ENCODE results near the gene TBXA2R. TPM values are rescaled to one million over a fixed set of nuclear protein-coding genes. Genes with fewer than 3 reads are reported as not detected.

TBXA2R gene
- total and polyA plus RNA-seq, 8 donors = 0.37 to 2.6 (median 1.0) TPM; not detected in 3

DNA sequence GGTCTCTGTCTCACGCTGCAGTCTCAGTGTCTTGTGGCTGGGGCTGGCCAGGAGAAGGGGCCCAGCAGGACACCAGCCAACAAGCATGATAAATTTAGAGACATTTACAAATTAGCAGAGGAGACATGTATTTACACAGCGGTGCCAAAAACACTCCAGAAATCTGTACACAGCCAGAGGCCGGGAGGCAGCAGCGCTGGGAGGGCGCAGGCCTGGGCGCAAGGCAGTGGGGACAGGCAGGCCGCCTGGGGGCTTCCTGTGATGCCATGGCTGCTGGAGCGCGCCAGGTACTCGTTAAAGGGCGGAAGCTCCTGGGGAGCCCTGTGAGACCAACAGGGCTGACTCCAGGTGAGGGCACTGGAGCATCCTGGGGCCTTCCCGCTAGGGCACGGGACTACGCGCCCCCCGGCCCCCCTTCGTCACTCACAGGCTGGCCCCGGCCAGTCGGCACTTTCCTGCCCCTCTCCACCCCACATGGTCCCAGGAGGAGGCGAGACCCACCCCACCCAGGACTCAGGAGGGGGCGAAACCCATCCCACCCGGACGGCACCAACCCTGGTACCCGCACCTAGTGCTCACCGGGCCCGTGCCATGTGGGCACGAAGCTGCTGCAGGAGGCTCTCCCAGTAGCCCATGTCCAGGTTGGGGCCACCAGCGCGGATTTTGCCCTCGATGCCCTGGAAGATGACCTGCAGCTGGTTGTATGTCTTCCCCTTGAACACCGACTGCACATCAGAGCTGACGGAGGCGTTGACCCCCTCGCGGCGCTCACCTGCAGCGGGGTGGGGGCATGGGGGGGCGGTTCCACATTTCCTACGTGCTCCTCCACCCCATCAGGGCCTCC lies 7.4 kb upstream of the TBXA2R start:
- Histone ChIP-seq H3K4me1 (peaks cover 3 to 37% (median 28%) of the 10 kb centered on the region in 4 donors), H3K27ac (peak overlapping the region in 3 of 5 donors; percentile 20 to 50 (median 49)), H3K4me3 (no peak overlapping the region), H3K27me3 (no peaks in the 10 kb centered on the region), H3K9me3 (no peaks in the 10 kb centered on the region), H3K36me3 (peaks cover 26 to 80% (median 70%) of the 10 kb centered on the region in 4 donors)
- 84 to 92% (median 88%) methylated on average over 24 to 39 of the region's 39 CpGs for WGBS, 5 donors
- intact Hi-C loops (cut with DNase I; ENCODE audit: low total_unique reads) = loop anchor here (10.0 kb wide), 1 partner anchor 69 kb away; no protein-coding TSS in a partner anchor
- peak in 1 of 2 donors; percentile 50 for DNase-seq
- TF ChIP-seq CTCF (IDR thresholded peaks at IDR 0.05) (no peak), POLR2A (IDR thresholded peaks at IDR 0.05) (no peak), EP300 (IDR thresholded peaks at IDR 0.05) (no peak), POLR2AphosphoS5 (IDR thresholded peaks at IDR 0.05) (no peak)

GRCh38 chr19:3612901-3613741 lies 6.4 kb upstream of the TBXA2R start:
- intact Hi-C loops (cut with DNase I; ENCODE audit: low total_unique reads) = loop anchor here (10.0 kb wide), 1 partner anchor 68 kb away; no protein-coding TSS in a partner anchor
- Histone ChIP-seq H3K9me3 (no peaks in the 10 kb centered on the region), H3K4me1 (peaks cover under 1 to 37% (median 28%) of the 10 kb centered on the region in 4 donors), H3K27me3 (peaks cover 0 to 2% (median 0%) of the 10 kb centered on the region in 3 donors), H3K27ac (peak overlapping the region in 3 of 5 donors; percentile 20 to 50 (median 49)), H3K4me3 (no peak overlapping the region), H3K36me3 (peaks cover 22 to 75% (median 67%) of the 10 kb centered on the region in 4 donors)
- DNase-seq = no peak
- 83 to 90% (median 88%) methylated on average over 53 to 79 of the region's 79 CpGs for WGBS, 5 donors
- TF ChIP-seq POLR2A (IDR thresholded peaks at IDR 0.05) = no peak
- TF ChIP-seq POLR2AphosphoS5 (IDR thresholded peaks at IDR 0.05) = no peak
- no peak for TF ChIP-seq EP300 (IDR thresholded peaks at IDR 0.05)
- TF ChIP-seq CTCF (IDR thresholded peaks at IDR 0.05) = no peak

DNA sequence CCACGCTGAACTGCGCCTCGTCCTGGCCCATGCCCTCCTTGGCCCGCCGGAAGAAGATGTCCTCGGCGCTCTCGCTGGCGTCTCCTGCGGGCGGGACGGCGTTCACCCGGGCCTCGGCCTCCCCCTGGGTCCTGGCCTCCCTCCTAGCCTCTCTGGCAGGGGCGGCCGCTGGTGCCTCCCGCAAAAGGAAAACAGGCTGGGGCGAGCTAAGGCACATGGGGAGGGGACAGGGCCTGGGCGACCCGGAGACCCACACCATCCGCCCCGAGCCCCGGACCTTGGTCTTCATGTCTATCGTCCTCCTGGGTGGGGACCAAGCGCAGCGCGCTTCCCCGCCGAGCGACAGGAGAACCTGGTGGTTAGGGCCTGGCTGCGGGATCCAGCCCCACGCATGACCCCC lies 5.7 kb upstream of the TBXA2R start:
- TF ChIP-seq POLR2A (IDR thresholded peaks at IDR 0.05) (no peak), POLR2AphosphoS5 (IDR thresholded peaks at IDR 0.05) (no peak), CTCF (IDR thresholded peaks at IDR 0.05) (no peak), EP300 (IDR thresholded peaks at IDR 0.05) (no peak)
- H3K27me3 ChIP-seq = peaks cover 0 to 10% (median 0%) of the 10 kb centered on the region in 3 donors
- no peaks in the 10 kb centered on the region for H3K9me3 ChIP-seq
- H3K4me1 ChIP-seq = peaks cover 0 to 42% (median 31%) of the 10 kb centered on the region in 4 donors
- H3K4me3 ChIP-seq = no peak overlapping the region
- 96 to 99% (median 96%) methylated on average over 20 to 33 of the region's 33 CpGs for WGBS, 5 donors
- H3K27ac ChIP-seq = peak overlapping the region in 2 of 5 donors; percentile 11 to 49
- DNase-seq = no peak
- peaks cover 22 to 71% (median 63%) of the 10 kb centered on the region in 4 donors for H3K36me3 ChIP-seq
- intact Hi-C loops (cut with DNase I; ENCODE audit: low total_unique reads) = loop anchor here (10.0 kb wide), 1 partner anchor 68 kb away; no protein-coding TSS in a partner anchor

- 94 to 96% (median 94%) methylated on average over 31 to 36 of the region's 36 CpGs for WGBS, 5 donors
- Histone ChIP-seq H3K4me1 (peaks cover 3 to 47% (median 35%) of the 10 kb centered on the region in 4 donors), H3K4me3 (no peak overlapping the region), H3K27ac (no peak overlapping the region), H3K27me3 (peaks cover 0 to 15% (median 0%) of the 10 kb centered on the region in 3 donors), H3K36me3 (peaks cover 22 to 66% (median 58%) of the 10 kb centered on the region in 4 donors), H3K9me3 (no peaks in the 10 kb centered on the region)
- no peak for DNase-seq
- intact Hi-C loops (cut with DNase I; ENCODE audit: low total_unique reads) = loop anchor here (10.0 kb wide), 1 partner anchor 67 kb away; no protein-coding TSS in a partner anchor
- TF ChIP-seq POLR2AphosphoS5 (IDR thresholded peaks at IDR 0.05) = no peak
- TF ChIP-seq POLR2A (IDR thresholded peaks at IDR 0.05) = no peak
- no peak for TF ChIP-seq CTCF (IDR thresholded peaks at IDR 0.05)
- no peak for TF ChIP-seq EP300 (IDR thresholded peaks at IDR 0.05)
Observed at GRCh38 chr19:3611841-3612240, 5.2 kb upstream of the TBXA2R start.
